ENCODE data around the gene MAML1.

GRCh38 chr5:179763215-179763945, 30.8 kb downstream of the MAML1 start:
- TF ChIP-seq CTCF (conservative IDR thresholded peaks at IDR 0.05 in 1 of 2, IDR thresholded peaks at IDR 0.05 in 1 of 2; ENCODE audit: low read depth in 1 of 2, low read length in 2 of 2) (peak; percentile 71 to 96), EZH2 (IDR thresholded peaks at IDR 0.05; ENCODE audit: low read length, missing control alignments) (no peak)
